Nephron (organoid): ENCODE data around the gene GBP4.

Experiments used
- H3K27ac Mint-ChIP-seq, 3 experiments: 2 replicates each; pipeline ENCODE4 v1.8.0; 2020; ENCODE audit warnings: mixed read lengths in 3 of 3, mild to moderate bottlenecking in 2 of 3, moderate library complexity in 1 of 3
- H3K27me3 Mint-ChIP-seq: 2 replicates; pipeline ENCODE4 v1.8.0; 2021; ENCODE audit warnings: low read depth, mild to moderate bottlenecking, moderate library complexity, mixed read lengths
- H3K36me3 Mint-ChIP-seq: 2 replicates; pipeline ENCODE4 v1.8.0; 2020; ENCODE audit warnings: low read depth, mixed read lengths
- H3K4me1 Mint-ChIP-seq: 2 replicates; pipeline ENCODE4 v1.8.0; 2020; ENCODE audit warnings: mixed read lengths
- H3K4me3 Mint-ChIP-seq, 3 experiments: 2 replicates each; pipeline ENCODE4 v1.8.0; 2020; ENCODE audit warnings: mild to moderate bottlenecking in 3 of 3, mixed read lengths in 3 of 3, moderate library complexity in 2 of 3
- H3K9me3 Mint-ChIP-seq: 2 replicates; pipeline ENCODE4 v1.8.0; 2020; ENCODE audit warnings: mixed read lengths
- CTCF ChIP-seq, 3 experiments: fragments of 200-600 bp; sonication (generic); IDR thresholded peaks; one replicate each; pipeline ENCODE4 v1.5.0; 2021; ENCODE audit warnings: antibody characterized with exemption in 3 of 3; ENCODE audit not compliant: unreplicated experiment in 3 of 3

The GBP4 gene

GRCh38 chr1:89151047-89151446 lies 47.7 kb downstream of the GBP4 start:
- H3K4me3 Mint-ChIP-seq: no peak overlapping the region
- H3K4me1 Mint-ChIP-seq: no peaks in the 10 kb centered on the region
- H3K27ac Mint-ChIP-seq: no peak overlapping the region

GRCh38 chr1:89149976-89150375 lies 48.8 kb downstream of the GBP4 start:
- H3K9me3 Mint-ChIP-seq: no peaks in the 10 kb centered on the region
- H3K36me3 Mint-ChIP-seq: no peaks in the 10 kb centered on the region
- TF ChIP-seq CTCF (IDR thresholded peaks at IDR 0.05; ENCODE audit: unreplicated experiment in 3 of 3): no peak

More at GRCh38 chr1:89151047-89151446, 47.7 kb downstream of the GBP4 start:
- no peak for TF ChIP-seq CTCF (IDR thresholded peaks at IDR 0.05; ENCODE audit: unreplicated experiment in 3 of 3)
- Mint-ChIP-seq H3K27me3 (no peaks in the 10 kb centered on the region), H3K36me3 (no peaks in the 10 kb centered on the region), H3K9me3 (no peaks in the 10 kb centered on the region)

GRCh38 chr1:89149229-89149628 lies 49.5 kb downstream of the GBP4 start:
- H3K27me3 Mint-ChIP-seq: no peaks in the 10 kb centered on the region
- H3K27ac Mint-ChIP-seq: no peak overlapping the region
- TF ChIP-seq CTCF (IDR thresholded peaks at IDR 0.05; ENCODE audit: unreplicated experiment in 3 of 3): no peak
- no peak overlapping the region for H3K4me3 Mint-ChIP-seq
- no peaks in the 10 kb centered on the region for H3K4me1 Mint-ChIP-seq
- no peaks in the 10 kb centered on the region for H3K9me3 Mint-ChIP-seq
- H3K36me3 Mint-ChIP-seq: no peaks in the 10 kb centered on the region

More at GRCh38 chr1:89149976-89150375, 48.8 kb downstream of the GBP4 start:
- Mint-ChIP-seq H3K27ac (no peak overlapping the region), H3K4me1 (no peaks in the 10 kb centered on the region), H3K27me3 (no peaks in the 10 kb centered on the region), H3K4me3 (no peak overlapping the region)

- Mint-ChIP-seq H3K4me1 (no peaks in the 10 kb centered on the region), H3K4me3 (no peak overlapping the region), H3K27ac (no peak overlapping the region), H3K27me3 (no peaks in the 10 kb centered on the region), H3K9me3 (no peaks in the 10 kb centered on the region), H3K36me3 (no peaks in the 10 kb centered on the region)
- no peak for TF ChIP-seq CTCF (IDR thresholded peaks at IDR 0.05; ENCODE audit: unreplicated experiment in 3 of 3)
These were observed 50.8 kb downstream of the GBP4 start for GRCh38 chr1:89147678-89148658.

- Mint-ChIP-seq H3K36me3 (no peaks in the 10 kb centered on the region), H3K9me3 (no peaks in the 10 kb centered on the region), H3K27me3 (no peaks in the 10 kb centered on the region), H3K27ac (no peak overlapping the region), H3K4me1 (no peaks in the 10 kb centered on the region), H3K4me3 (no peak overlapping the region)
- no peak for TF ChIP-seq CTCF (IDR thresholded peaks at IDR 0.05; ENCODE audit: unreplicated experiment in 3 of 3)
These were observed 52.0 kb downstream of the GBP4 start for GRCh38 chr1:89146721-89147120.

GRCh38 chr1:89143484-89143883 lies 55.3 kb downstream of the GBP4 start:
- H3K27ac Mint-ChIP-seq: no peak overlapping the region
- TF ChIP-seq CTCF (IDR thresholded peaks at IDR 0.05; ENCODE audit: unreplicated experiment in 3 of 3): no peak
- no peaks in the 10 kb centered on the region for H3K27me3 Mint-ChIP-seq
- no peaks in the 10 kb centered on the region for H3K4me1 Mint-ChIP-seq
- no peak overlapping the region for H3K4me3 Mint-ChIP-seq
- H3K9me3 Mint-ChIP-seq: peaks cover 1% of the 10 kb centered on the region
- H3K36me3 Mint-ChIP-seq: no peaks in the 10 kb centered on the region
